AG09319 (cell line): ENCODE data around the gene INKA2.

Experiments used
- DNase-seq: peaks from one replicate; pipeline ENCODE4 v3.0.0-alpha.2; 2010; ENCODE audit warnings: low read depth; ENCODE audit errors: extremely low read depth
- CTCF ChIP-seq: IDR thresholded peaks from 2 replicates; pipeline ENCODE4 v1.5.1; 2011; ENCODE audit warnings: low read depth, mild to moderate bottlenecking, inconsistent platforms, low read length, moderate library complexity

The INKA2 gene

GRCh38 chr1:111723871-111724270 lies 15.3 kb downstream of the INKA2 start:
- DNase-seq: no peak
- TF ChIP-seq CTCF: no peak

- no peak for DNase-seq
Measured at GRCh38 chr1:111723091-111723806, 15.9 kb downstream of the INKA2 start.

GRCh38 chr1:111720977-111721786 lies 18.0 kb downstream of the INKA2 start:
- no peak for TF ChIP-seq CTCF

More at GRCh38 chr1:111723091-111723806, 15.9 kb downstream of the INKA2 start:
- TF ChIP-seq CTCF: no peak

DNA sequence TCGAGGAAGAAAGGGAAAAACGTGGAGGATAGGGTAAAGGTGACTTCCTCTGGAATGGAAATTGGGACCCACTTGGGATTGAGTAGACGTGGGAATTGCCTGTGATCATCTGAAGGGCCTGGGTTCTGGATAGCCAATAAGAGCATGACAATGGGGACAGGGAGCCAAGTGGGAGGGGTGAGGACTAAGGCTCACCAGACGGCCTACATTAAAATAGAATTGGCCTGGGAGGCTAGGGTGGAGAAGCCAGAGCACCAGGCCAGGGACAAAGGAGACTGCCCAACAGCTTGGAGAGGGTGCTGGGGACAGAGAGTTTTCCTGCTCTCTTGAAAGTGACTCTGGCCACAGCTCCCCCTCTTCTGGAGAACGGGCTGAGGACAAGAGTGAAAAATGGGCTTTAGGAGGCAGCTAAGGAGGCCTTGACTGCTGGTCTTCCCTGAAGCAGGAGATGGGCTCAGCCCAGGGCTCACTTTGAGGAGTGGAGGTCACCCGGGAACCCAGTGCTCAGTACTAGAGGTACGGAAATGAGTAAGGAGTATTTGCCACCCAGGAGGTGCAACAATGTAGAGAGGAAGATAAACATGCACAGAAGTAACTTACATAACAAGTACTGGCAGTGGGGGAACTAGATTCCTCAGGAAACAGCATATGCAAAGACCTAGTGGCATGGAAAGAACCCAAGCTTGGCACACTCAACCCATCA lies 18.8 kb downstream of the INKA2 start:
- DNase-seq: no peak
- TF ChIP-seq CTCF: no peak

More at GRCh38 chr1:111720977-111721786, 18.0 kb downstream of the INKA2 start:
- no peak for DNase-seq

- TF ChIP-seq CTCF: no peak
- no peak for DNase-seq
Measured at GRCh38 chr1:111719674-111720132, 19.5 kb downstream of the INKA2 start.

GRCh38 chr1:111719135-111719534 lies 20.1 kb downstream of the INKA2 start:
- no peak for TF ChIP-seq CTCF

More at GRCh38 chr1:111719135-111719534, 20.1 kb downstream of the INKA2 start:
- no peak for DNase-seq
